Epithelial cell of esophagus (primary cell): ENCODE data around the gene ARMH3.
A peak's percentile ranks its signal among the peaks of the same experiment; 100 is the strongest.

Source experiments
- DNase-seq: peaks from one replicate; pipeline ENCODE4 v3.0.0; 2010; ENCODE audit warnings: low read depth
- H3K4me3 ChIP-seq: 2 replicates; pipeline ENCODE4 v1.5.1; 2011; ENCODE audit warnings: mild to moderate bottlenecking, low read length, control low read depth
- TF ChIP-seq, protein P1 (sequence below): IDR thresholded peaks from 2 replicates; pipeline ENCODE4 v1.5.1; 2011; ENCODE audit warnings: low read depth, mild to moderate bottlenecking, low read length, control low read depth, inconsistent platforms; ENCODE audit not compliant: insufficient read depth; ENCODE audit errors: missing control alignments

The ARMH3 gene

DNA sequence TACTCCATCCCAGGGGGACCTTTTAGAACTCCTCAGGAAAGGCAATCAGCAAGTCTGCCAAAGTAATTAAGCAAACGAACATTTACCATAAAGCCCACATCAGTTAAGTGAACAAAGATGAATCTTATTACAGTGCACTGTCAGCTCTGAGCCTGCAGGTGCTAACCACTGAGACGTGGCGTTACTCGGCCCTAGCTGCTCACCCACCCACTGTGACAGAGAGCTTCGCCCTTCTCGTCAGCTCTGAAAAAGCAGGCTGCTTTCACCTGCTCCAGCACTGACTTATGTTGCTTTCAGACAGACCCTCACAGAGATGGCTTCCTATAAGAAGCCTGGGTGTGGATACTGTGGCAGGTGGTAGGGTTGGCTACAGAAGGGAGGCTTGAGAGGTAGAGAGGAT, 154.6 kb downstream of the ARMH3 start:
- TF ChIP-seq, protein P1, sequence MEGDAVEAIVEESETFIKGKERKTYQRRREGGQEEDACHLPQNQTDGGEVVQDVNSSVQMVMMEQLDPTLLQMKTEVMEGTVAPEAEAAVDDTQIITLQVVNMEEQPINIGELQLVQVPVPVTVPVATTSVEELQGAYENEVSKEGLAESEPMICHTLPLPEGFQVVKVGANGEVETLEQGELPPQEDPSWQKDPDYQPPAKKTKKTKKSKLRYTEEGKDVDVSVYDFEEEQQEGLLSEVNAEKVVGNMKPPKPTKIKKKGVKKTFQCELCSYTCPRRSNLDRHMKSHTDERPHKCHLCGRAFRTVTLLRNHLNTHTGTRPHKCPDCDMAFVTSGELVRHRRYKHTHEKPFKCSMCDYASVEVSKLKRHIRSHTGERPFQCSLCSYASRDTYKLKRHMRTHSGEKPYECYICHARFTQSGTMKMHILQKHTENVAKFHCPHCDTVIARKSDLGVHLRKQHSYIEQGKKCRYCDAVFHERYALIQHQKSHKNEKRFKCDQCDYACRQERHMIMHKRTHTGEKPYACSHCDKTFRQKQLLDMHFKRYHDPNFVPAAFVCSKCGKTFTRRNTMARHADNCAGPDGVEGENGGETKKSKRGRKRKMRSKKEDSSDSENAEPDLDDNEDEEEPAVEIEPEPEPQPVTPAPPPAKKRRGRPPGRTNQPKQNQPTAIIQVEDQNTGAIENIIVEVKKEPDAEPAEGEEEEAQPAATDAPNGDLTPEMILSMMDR, result no peak
- no peak overlapping the region for H3K4me3 ChIP-seq
- no peak for DNase-seq

DNA sequence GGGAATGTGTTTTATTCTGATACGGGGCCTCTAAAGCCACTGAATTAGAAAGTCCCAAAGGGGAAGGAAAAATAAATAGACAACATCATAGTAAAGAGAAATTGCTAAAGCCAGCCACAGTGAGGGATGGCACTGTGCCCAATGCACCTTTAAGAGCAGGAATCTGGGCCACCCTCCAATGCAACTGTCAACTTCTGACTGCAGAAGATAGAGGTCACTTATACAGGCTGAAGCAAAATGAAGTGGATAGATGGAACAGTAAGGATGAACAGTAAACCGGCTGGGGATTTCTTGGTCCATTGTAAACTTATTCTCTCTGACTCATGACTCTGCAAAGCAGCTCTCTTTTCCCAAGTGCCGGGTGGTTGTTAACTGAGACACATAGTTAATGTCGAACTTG, 158.3 kb downstream of the ARMH3 start:
- DNase-seq, result peak; percentile 19
- TF ChIP-seq, protein P1, result no peak
- no peak overlapping the region for H3K4me3 ChIP-seq

DNA sequence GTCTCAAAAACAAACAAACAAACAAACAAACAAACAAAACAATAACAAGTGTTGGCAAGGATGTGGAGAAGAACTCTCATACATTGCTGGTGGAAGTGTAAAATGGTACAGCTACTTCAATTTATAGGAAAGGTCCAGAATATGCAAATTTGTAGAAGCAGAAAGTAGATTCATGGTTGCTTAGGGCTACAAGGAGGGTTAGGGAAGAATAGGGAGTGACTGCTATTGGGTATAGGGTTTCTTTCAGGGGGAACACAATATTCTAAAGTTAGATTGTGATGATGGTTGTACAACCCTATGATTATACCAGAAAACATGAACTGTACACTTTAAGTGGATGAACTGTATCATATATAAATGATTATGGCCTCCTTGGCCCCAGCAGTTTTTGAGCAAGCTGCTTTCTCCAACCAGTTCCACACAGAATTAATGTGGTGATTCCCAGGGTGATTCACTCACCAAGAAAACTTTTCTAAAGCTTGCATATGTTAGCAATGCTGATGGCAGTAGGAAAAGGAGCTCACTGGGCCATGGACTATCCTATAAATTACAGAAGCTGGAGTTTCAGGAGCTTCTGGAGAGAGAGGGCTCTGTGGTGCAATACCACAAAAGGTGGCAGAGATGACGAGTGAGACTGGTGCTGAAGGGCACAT, 159.6 kb downstream of the ARMH3 start:
- DNase-seq, result peak; percentile 38
- TF ChIP-seq, protein P1, result no peak
- no peak overlapping the region for H3K4me3 ChIP-seq

DNA sequence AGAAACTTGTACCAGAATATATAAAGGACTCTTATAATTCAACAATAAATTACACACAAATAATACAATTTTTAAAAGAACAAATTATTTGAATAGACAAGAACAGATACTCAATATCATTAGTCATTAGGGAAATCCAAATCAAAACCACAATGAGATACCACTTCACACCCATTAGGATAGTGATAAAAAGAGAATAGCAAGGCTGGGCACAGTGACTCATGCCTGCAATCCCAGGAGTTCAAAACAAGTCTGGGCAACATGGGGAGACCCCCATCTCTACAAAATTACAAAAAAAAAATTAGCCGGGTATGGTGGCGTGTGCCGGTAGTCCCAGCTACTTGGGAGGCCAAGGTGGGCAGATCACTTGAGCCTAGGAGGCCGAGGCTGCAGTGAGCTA, 160.2 kb downstream of the ARMH3 start:
- peak; percentile 41 for DNase-seq
- no peak overlapping the region for H3K4me3 ChIP-seq
- TF ChIP-seq, protein P1, result no peak

- no peak for DNase-seq
- no peak overlapping the region for H3K4me3 ChIP-seq
- TF ChIP-seq, protein P1, result no peak
Observed at GRCh38 chr10:101894742-101895141, 161.2 kb downstream of the ARMH3 start.

- H3K4me3 ChIP-seq, result no peak overlapping the region
- DNase-seq, result no peak
- TF ChIP-seq, protein P1, result no peak
Observed at GRCh38 chr10:101894266-101894665, 161.7 kb downstream of the ARMH3 start.

DNA sequence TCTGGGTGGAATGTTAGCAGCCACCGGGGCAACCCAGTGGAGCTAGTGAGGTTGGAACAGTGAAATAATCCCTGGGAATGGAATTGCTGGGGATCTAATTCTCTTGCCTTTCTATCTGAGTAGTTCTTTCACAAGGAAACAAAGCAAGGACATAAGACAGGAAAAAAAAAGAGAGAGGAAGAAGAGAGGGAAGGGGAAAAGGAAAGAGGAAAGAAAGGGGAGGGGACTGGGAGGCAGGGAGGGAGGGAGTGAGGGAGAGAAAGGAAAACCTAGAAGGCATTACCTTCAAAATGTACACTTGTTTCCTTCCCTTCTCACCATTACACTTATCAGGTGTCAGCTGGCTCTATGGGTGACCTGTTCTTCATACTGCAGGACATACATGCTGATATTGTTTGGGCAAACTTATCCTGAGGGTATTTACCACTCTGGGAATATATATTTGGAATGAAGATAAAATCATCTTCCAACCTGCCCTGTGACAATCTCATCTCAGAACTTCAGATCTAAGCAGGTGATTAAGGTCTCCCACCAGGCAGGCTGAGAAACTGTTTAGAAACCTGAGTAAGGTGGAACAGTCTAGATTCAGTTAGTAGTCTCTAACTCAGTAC, 162.4 kb downstream of the ARMH3 start:
- TF ChIP-seq, protein P1, result no peak
- no peak for DNase-seq

More for the DNA sequence above, 162.4 kb downstream of the ARMH3 start:
- no peak overlapping the region for H3K4me3 ChIP-seq
